ENCODE results near the gene GPR25. TPM values are rescaled to one million over a fixed set of nuclear protein-coding genes. Genes with fewer than 3 reads are reported as not detected.

GPR25 gene
- total RNA-seq, 1 donor = not detected

GRCh38 chr1:200916152-200916551 lies 43.4 kb downstream of the GPR25 start:
- no peak for TF ChIP-seq CTCF (IDR thresholded peaks at IDR 0.05; ENCODE audit: insufficient read depth, low read length)
- DNase-seq (ENCODE audit: low read depth) = no peak
- H3K4me3 ChIP-seq (ENCODE audit: low read depth, low read length) = no peak overlapping the region

DNA sequence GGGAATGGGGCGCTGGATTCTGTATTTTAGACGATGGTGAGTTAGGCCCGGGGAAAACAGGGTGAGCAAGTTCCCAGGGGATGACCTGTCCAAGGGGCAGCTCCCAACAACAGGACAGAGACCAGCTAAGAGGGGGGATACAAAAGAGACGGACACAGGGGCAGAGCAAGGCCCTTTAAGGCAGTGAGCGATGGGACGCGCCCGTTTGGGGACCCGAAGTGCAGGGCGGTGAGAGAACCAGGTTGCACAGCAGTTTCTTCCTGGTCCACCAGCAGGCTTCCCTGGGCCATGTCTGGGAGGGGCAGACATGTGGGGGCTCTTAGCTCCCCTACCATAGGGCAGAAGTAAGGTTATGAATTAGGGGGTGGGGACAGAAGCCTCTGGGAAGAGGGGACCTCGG lies 43.9 kb downstream of the GPR25 start:
- no peak overlapping the region for H3K4me3 ChIP-seq (ENCODE audit: low read depth, low read length)
- TF ChIP-seq CTCF (IDR thresholded peaks at IDR 0.05; ENCODE audit: insufficient read depth, low read length) = no peak
- no peak for DNase-seq (ENCODE audit: low read depth)

DNA sequence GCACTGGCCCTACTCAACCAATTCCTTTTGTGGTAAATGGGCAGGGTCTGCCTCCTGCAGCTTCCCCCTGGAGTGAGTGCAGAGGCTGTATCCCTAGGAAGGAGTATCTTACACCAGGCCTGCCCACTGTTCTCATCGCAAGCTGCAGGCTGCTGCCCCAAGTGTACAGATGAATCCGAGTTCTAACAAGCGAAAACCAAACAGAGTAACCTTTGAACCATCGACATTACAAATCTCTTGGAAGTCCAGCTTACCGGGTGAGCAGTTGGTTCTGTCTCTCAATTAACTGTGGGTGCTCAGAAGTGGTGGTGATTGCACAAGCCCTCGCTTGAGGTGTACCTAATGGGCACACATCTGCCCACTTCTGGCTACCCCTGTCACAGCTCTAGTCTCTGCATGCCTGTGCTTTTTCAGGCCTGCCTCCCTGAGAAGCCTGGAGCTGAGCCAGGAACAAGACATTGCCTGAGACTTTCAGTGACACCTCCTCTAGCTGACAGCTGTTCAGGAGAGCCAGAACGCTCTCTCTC lies 44.6 kb downstream of the GPR25 start:
- H3K4me3 ChIP-seq (ENCODE audit: low read depth, low read length) = no peak overlapping the region
- DNase-seq (ENCODE audit: low read depth) = no peak
- no peak for TF ChIP-seq CTCF (IDR thresholded peaks at IDR 0.05; ENCODE audit: insufficient read depth, low read length)

- no peak for DNase-seq (ENCODE audit: low read depth)
- no peak for TF ChIP-seq CTCF (IDR thresholded peaks at IDR 0.05; ENCODE audit: insufficient read depth, low read length)
- H3K4me3 ChIP-seq (ENCODE audit: low read depth, low read length) = no peak overlapping the region
These were observed 45.2 kb downstream of the GPR25 start for GRCh38 chr1:200918006-200918405.

DNA sequence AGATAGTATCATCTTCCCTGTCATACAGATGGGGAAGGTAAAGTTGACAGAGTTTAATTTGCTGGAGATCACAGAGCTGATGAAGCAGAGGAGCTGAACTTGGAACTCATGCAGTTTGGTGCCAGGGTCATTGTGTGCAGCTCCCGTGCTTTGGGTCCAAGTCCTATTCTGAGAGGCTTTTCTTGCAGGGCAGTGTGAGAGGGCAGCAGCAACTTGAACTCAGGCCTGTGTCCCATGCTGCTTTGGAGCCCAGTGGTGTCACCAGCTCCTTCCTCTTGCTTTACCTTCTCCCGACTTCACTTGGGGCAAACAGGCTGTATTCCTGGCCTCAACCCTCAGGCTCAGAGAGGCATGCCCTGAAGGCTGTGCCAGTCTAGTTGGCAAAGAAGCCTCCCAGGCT lies 46.6 kb downstream of the GPR25 start:
- TF ChIP-seq CTCF (IDR thresholded peaks at IDR 0.05; ENCODE audit: insufficient read depth, low read length) = no peak
- no peak overlapping the region for H3K4me3 ChIP-seq (ENCODE audit: low read depth, low read length)
- no peak for DNase-seq (ENCODE audit: low read depth)

DNA sequence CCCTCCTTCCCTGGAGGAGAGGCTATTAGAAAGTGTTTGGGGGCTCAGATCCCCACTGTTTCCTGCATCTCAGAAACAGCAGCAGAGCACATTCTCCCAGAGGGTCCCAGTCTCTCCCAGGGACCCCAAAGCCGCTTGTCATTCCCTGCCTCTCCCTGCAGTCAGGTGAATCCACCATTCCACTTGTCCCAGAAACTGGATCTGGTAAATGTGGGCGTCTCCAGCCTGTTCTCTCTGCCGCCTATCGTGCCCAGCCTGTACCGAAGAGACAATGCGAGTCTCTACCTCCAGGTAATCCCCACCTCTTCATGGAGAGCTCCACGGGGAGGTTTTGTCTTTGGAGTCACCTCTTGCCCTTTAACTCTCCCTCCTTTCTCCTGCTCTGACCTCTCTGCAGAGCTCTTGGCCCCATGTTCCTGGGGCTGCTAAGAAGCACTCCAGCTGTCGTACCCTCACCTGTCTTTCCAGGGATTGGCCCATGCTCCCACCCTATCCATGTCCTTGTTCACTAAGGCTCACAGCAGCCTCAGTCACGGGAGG lies 48.9 kb downstream of the GPR25 start:
- DNase-seq (ENCODE audit: low read depth) = no peak
- H3K4me3 ChIP-seq (ENCODE audit: low read depth, low read length) = no peak overlapping the region
- TF ChIP-seq CTCF (IDR thresholded peaks at IDR 0.05; ENCODE audit: insufficient read depth, low read length) = no peak

GRCh38 chr1:200922406-200922805 lies 49.6 kb downstream of the GPR25 start:
- no peak for TF ChIP-seq CTCF (IDR thresholded peaks at IDR 0.05; ENCODE audit: insufficient read depth, low read length)
- H3K4me3 ChIP-seq (ENCODE audit: low read depth, low read length) = no peak overlapping the region
- DNase-seq (ENCODE audit: low read depth) = no peak

Data from fibroblast of the aortic adventitia (primary cell).